ENCODE measurements around the gene ROR1.

Gene ROR1

GRCh38 chr1:63894627-63895265, 120.9 kb downstream of the ROR1 start:
- DNase-seq (ENCODE audit: low read depth) = no peak
- TF ChIP-seq CTCF (conservative IDR thresholded peaks at IDR 0.05; ENCODE audit: control insufficient read depth, insufficient read depth, low read depth, low read length) = no peak
- H3K4me3 ChIP-seq (ENCODE audit: control insufficient read depth, low read depth, low read length) = no peak overlapping the region

DNA sequence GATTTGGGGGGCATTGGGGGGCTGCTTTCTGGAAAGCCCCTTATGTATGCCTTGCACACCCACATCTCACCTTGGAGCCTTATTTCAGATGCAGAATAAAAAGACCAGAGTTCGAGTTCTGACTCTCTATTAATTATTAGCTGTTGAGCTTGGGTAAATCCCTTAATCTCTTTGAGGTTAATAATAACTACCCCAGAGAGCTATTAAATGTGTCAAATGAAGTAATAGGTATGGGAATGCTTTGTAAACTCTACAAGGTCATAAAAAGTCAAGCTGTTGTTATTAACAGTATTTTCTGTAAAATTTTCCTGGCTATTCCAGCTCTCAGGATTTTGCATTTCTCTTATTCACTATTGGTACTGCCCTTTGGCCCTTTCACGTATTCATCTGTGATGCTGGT, 122.9 kb downstream of the ROR1 start:
- H3K4me3 ChIP-seq (ENCODE audit: control insufficient read depth, low read depth, low read length) = no peak overlapping the region
- no peak for TF ChIP-seq CTCF (conservative IDR thresholded peaks at IDR 0.05; ENCODE audit: control insufficient read depth, insufficient read depth, low read depth, low read length)
- DNase-seq (ENCODE audit: low read depth) = no peak

DNA sequence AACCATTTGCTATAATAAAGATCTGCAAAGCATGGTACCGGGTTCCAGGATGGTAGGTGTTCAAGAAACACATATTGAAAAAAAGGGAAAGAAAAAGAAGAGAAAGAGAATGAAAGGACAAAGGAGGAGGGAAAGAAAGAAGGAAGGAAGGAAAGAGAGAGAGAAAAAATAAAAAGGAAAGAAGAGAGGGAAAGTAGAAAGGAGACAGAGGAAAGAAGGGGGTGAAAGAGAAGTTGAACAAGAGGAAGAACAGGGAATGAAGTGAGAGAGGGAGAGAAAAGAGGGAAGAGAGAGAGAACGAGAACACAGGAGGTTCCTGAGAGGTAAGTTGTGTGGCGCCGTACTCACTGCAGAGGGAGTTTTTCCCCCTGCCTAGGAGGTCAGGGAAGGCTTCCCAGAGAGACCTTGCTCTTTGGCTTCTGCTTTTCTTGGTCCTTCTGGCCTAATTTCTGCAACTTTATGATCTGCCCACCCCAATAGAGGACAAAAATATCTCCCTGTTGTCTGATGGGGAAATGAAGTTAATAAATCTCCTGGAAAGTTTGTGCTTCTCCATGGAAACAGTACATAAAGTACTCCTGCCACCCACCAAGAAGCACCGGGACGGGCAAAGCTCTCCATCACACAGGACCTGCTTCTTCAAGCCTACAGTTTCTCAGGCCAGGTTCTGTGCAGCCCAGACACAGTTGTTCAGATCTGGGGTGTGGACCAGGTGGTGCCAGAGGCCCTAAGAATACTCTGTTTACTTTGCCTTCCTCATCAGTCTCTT, 124.8 kb downstream of the ROR1 start:
- H3K4me3 ChIP-seq (ENCODE audit: control insufficient read depth, low read depth, low read length) = no peak overlapping the region
- DNase-seq (ENCODE audit: low read depth) = no peak
- TF ChIP-seq CTCF (conservative IDR thresholded peaks at IDR 0.05; ENCODE audit: control insufficient read depth, insufficient read depth, low read depth, low read length) = no peak

- no peak for TF ChIP-seq CTCF (conservative IDR thresholded peaks at IDR 0.05; ENCODE audit: control insufficient read depth, insufficient read depth, low read depth, low read length)
- no peak overlapping the region for H3K4me3 ChIP-seq (ENCODE audit: control insufficient read depth, low read depth, low read length)
- DNase-seq (ENCODE audit: low read depth) = no peak
Measured at GRCh38 chr1:63901094-63901493, 127.3 kb downstream of the ROR1 start.

- peak; percentile 72 for DNase-seq (ENCODE audit: low read depth)
- no peak for TF ChIP-seq CTCF (conservative IDR thresholded peaks at IDR 0.05; ENCODE audit: control insufficient read depth, insufficient read depth, low read depth, low read length)
- H3K4me3 ChIP-seq (ENCODE audit: control insufficient read depth, low read depth, low read length) = no peak overlapping the region
Measured at GRCh38 chr1:63902844-63903589, 129.2 kb downstream of the ROR1 start.

GRCh38 chr1:63903947-63904610, 130.3 kb downstream of the ROR1 start:
- DNase-seq (ENCODE audit: low read depth) = no peak
- no peak for TF ChIP-seq CTCF (conservative IDR thresholded peaks at IDR 0.05; ENCODE audit: control insufficient read depth, insufficient read depth, low read depth, low read length)

More at GRCh38 chr1:63903947-63904610, 130.3 kb downstream of the ROR1 start:
- no peak overlapping the region for H3K4me3 ChIP-seq (ENCODE audit: control insufficient read depth, low read depth, low read length)
